ENCODE results near the gene MORF4L1. TPM values are rescaled to one million over a fixed set of nuclear protein-coding genes. Genes with fewer than 3 reads are reported as not detected.

The MORF4L1 gene
- total and polyA plus RNA-seq, 5 experiments from 2014 or later: 271 to 320 (median 298) TPM

GRCh38 chr15:78933187-78933822, 60.6 kb downstream of the MORF4L1 start:
- H3K27me3 Mint-ChIP-seq: peaks cover under 1 to 6% (median 4%) of the 10 kb centered on the region in 5 donors
- no peaks in the 10 kb centered on the region for H3K9me3 Mint-ChIP-seq
- H3K27ac Mint-ChIP-seq: peak overlapping the region in 2 of 10 donors; percentile 19 to 69
- POLR2A ChIA-PET: no interaction called here
- H3K36me3 Mint-ChIP-seq: peaks cover 0 to 2% (median 0%) of the 10 kb centered on the region in 3 donors
- ATAC-seq (no peak), DNase-seq (no peak)
- peaks cover 0 to 27% (median 4%) of the 10 kb centered on the region in 4 donors for H3K4me1 Mint-ChIP-seq
- no peak overlapping the region for H3K4me3 Mint-ChIP-seq

DNA sequence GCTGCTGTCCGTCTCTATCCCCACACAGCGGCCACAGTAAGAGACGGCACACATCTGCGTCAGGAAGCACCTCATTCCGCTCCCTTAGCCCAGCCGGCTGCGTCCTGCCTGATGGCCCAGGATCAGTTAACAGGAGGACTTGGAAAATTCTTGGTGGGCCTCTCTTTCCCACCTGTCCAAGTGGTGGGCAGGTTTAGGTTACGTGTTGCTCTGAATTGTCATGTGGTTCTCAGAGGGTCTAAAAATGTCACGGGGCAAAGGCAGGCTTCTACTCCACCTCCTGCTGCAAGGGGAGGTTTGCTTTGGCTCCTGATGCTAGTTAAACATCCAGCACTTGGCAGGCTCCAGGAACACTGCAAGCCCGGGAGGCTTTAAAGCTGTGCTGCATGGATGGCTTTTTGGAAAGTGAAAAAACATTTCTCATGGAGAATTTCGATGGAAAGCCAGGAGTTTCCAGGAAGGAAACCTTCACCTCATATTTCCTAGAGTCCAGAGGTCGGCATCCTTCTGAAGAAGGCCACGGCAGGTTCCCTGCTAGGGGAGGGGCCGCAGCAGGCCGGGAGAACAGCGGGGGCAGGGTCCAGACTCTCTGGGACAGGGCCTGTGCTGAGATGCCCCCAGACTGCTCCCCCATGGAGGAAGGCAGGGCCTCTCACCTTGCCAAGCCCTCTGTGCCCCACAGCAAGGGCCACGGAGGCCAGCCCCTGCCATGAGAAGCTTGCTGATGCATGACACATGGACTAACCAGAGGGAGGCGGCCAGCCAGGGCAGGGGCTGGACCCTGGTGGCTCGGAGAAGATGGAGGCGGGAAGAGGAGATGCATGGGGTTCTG, 61.3 kb downstream of the MORF4L1 start:
- H3K27me3 Mint-ChIP-seq: peaks cover 5 to 11% (median 8%) of the 10 kb centered on the region in 5 donors
- no peaks in the 10 kb centered on the region for H3K9me3 Mint-ChIP-seq
- no peak overlapping the region for H3K4me3 Mint-ChIP-seq
- peaks cover 0 to 34% (median 7%) of the 10 kb centered on the region in 4 donors for H3K4me1 Mint-ChIP-seq
- POLR2A ChIA-PET: no interaction called here
- ATAC-seq: no peak
- H3K36me3 Mint-ChIP-seq: peaks cover 0 to 2% (median 0%) of the 10 kb centered on the region in 3 donors
- DNase-seq: no peak
- no peak overlapping the region for H3K27ac Mint-ChIP-seq

DNA sequence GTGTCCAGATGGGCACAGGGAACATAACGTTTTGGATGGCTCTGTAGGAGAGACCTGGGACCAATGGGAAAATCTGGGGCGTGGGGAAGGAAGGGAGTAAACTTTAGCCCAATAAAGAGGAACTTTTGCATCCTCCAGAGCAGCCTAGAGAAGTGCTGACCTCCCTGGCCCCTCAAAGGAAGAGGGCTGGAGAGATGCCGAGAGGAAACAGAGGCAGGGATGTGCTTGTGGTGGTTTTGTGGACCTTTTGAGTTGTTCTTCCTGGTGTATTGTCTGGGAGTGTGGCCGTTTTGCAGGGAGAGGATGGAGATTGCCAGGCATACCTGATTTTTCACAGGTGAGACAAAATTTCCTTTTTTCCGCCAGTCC, 61.9 kb downstream of the MORF4L1 start:
- peaks cover 0 to 39% (median 9%) of the 10 kb centered on the region in 4 donors for H3K4me1 Mint-ChIP-seq
- H3K4me3 Mint-ChIP-seq: peak overlapping the region in 1 of 10 donors; percentile 48
- no peak for ATAC-seq

GRCh38 chr15:78937132-78937739, 64.5 kb downstream of the MORF4L1 start:
- H3K27me3 Mint-ChIP-seq: peaks cover 5 to 13% (median 8%) of the 10 kb centered on the region in 5 donors
- H3K27ac Mint-ChIP-seq: peak overlapping the region in 3 of 10 donors; percentile 46 to 58 (median 48)
- no peaks in the 10 kb centered on the region for H3K9me3 Mint-ChIP-seq
- DNase-seq: peak in 1 of 10 donors; percentile 36
- H3K4me1 Mint-ChIP-seq: peaks cover 0 to 45% (median 8%) of the 10 kb centered on the region in 4 donors
- ATAC-seq: peak in 1 of 2 donors; percentile 22
- peaks cover 0 to 2% (median 0%) of the 10 kb centered on the region in 3 donors for H3K36me3 Mint-ChIP-seq
- H3K4me3 Mint-ChIP-seq: peak overlapping the region in 1 of 10 donors; percentile 36
- POLR2A ChIA-PET: no interaction called here

More for the DNA sequence above, 61.9 kb downstream of the MORF4L1 start:
- peak overlapping the region in 1 of 10 donors; percentile 0 for H3K27ac Mint-ChIP-seq
- H3K36me3 Mint-ChIP-seq: peaks cover 0 to 2% (median 0%) of the 10 kb centered on the region in 3 donors
- H3K27me3 Mint-ChIP-seq: peaks cover 5 to 11% (median 8%) of the 10 kb centered on the region in 5 donors
- no peak for DNase-seq
- H3K9me3 Mint-ChIP-seq: no peaks in the 10 kb centered on the region
- POLR2A ChIA-PET: no interaction called here

DNA sequence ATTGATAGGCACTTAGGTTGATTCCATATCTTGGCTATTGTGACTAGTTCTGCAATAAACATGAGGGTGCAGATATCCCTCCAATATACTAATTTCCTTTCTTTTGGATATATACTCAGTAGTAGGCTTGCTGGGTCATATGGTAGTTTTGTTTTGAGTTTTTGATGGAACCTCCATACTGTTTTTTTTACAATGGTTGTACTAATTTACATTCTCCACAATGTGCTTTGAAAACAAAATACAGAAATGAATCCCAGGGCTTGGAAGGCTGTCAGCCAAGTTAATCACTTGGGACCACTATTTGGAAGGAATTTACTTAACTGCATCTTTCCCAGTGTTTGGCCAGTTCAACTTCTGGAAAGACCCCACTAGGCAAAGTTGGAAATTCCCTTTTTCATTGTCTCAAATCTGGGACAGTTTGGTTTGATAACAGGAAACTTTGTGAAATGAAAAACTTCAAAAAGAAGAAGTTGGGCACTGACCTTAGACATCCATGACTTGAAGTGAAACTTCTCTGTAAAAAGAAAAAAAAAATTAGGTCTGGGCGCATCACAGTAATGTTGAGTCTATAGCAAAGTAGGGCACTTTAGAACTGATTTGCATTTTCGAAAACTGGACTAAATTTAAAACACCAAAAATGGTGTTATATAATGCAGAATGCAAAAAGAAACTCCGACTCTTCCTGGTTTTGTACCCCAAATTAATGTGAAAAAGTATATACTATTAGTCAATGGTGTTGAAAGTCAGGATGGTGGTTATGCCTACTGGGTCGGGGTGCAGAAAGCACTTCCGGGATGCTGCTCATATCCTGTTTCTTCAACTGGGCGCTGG, 66.2 kb downstream of the MORF4L1 start:
- Mint-ChIP-seq H3K27me3 (peaks cover 5 to 17% (median 8%) of the 10 kb centered on the region in 5 donors), H3K4me3 (peak overlapping the region in 2 of 10 donors; percentile 36 to 52), H3K9me3 (no peaks in the 10 kb centered on the region), H3K27ac (peak overlapping the region in 1 of 10 donors; percentile 63), H3K4me1 (peaks cover 0 to 57% (median 8%) of the 10 kb centered on the region in 4 donors), H3K36me3 (peaks cover 0 to 2% (median 0%) of the 10 kb centered on the region in 3 donors)
- POLR2A ChIA-PET: no interaction called here
- peak in 1 of 2 donors; percentile 58 for ATAC-seq
- DNase-seq: peak in 1 of 10 donors; percentile 6

GRCh38 chr15:78942741-78943140, 70.1 kb downstream of the MORF4L1 start:
- H3K4me1 Mint-ChIP-seq: peaks cover 0 to 43% (median 10%) of the 10 kb centered on the region in 4 donors
- no peaks in the 10 kb centered on the region for H3K9me3 Mint-ChIP-seq
- H3K36me3 Mint-ChIP-seq: no peaks in the 10 kb centered on the region
- H3K4me3 Mint-ChIP-seq: peak overlapping the region in 1 of 10 donors; percentile 28
- no peak for DNase-seq
- H3K27ac Mint-ChIP-seq: peak overlapping the region in 2 of 10 donors; percentile 33 to 56
- peaks cover 4 to 19% (median 7%) of the 10 kb centered on the region in 5 donors for H3K27me3 Mint-ChIP-seq
- POLR2A ChIA-PET: no interaction called here
- ATAC-seq: no peak

GRCh38 chr15:78943692-78944091, 71.0 kb downstream of the MORF4L1 start:
- no peak for ATAC-seq
- peaks cover 0 to 34% (median 8%) of the 10 kb centered on the region in 4 donors for H3K4me1 Mint-ChIP-seq
- POLR2A ChIA-PET: no interaction called here
- H3K36me3 Mint-ChIP-seq: no peaks in the 10 kb centered on the region
- H3K9me3 Mint-ChIP-seq: no peaks in the 10 kb centered on the region
- H3K27ac Mint-ChIP-seq: peak overlapping the region in 1 of 10 donors; percentile 39
- no peak for DNase-seq
- H3K27me3 Mint-ChIP-seq: peaks cover 0 to 10% (median under 1%) of the 10 kb centered on the region in 5 donors
- H3K4me3 Mint-ChIP-seq: peak overlapping the region in 8 of 10 donors; percentile 18 to 80 (median 58)

DNA sequence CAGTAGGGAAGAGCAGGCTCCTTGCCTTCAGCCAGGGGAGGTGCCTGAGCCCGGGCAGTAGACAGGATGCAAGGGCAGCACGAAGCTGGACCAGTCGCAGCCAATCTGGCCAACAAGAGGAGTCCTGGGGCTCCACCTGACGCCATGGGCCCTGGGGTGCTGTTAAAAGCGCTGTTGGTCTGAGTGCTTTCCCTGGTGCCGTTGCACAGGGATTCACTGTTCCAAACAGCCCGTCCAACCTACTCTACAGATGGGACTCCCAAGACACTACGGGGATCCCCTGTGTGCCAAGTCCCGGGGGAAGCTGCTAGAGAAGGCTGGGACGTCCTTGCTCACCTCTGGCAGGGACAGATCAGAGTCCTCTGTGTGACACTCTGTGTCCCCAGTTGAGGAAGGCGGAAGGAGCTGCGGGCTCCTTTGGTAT, 71.5 kb downstream of the MORF4L1 start:
- no peak overlapping the region for H3K27ac Mint-ChIP-seq

GRCh38 chr15:78944669-78945407, 72.1 kb downstream of the MORF4L1 start, which contains the start of gene CTSH:
TSS of gene CTSH (minus strand) at chr15:78945046. CDS start at chr15:78944981, 65 bp downstream.
- Mint-ChIP-seq H3K27me3 (peaks cover 0 to 9% (median 0%) of the 10 kb centered on the region in 5 donors), H3K4me1 (peaks cover 0 to 24% (median 5%) of the 10 kb centered on the region in 4 donors), H3K4me3 (peak within 1 kb of the TSS; percentile 58 to 81 (median 75)), H3K27ac (peak within 1 kb of the TSS in 3 of 10 donors; percentile 43 to 70 (median 48)), H3K9me3 (no peaks in the 10 kb centered on the region), H3K36me3 (no peaks in the 10 kb centered on the region)
- peak; percentile 36 to 81 (median 63) for DNase-seq
- ATAC-seq: peak; percentile 84 to 91
- POLR2A ChIA-PET: no interaction called here

More for the DNA sequence above, 71.5 kb downstream of the MORF4L1 start:
- H3K4me3 Mint-ChIP-seq: peak overlapping the region; percentile 54 to 81 (median 74)
- H3K9me3 Mint-ChIP-seq: no peaks in the 10 kb centered on the region
- H3K27me3 Mint-ChIP-seq: peaks cover 0 to 9% (median 0%) of the 10 kb centered on the region in 5 donors
- peaks cover 0 to 29% (median 6%) of the 10 kb centered on the region in 4 donors for H3K4me1 Mint-ChIP-seq
- DNase-seq: no peak
- POLR2A ChIA-PET: no interaction called here
- peak in 1 of 2 donors; percentile 17 for ATAC-seq
- no peaks in the 10 kb centered on the region for H3K36me3 Mint-ChIP-seq

- DNase-seq (no peak), ATAC-seq (no peak)
- Mint-ChIP-seq H3K4me3 (peak overlapping the region in 6 of 10 donors; percentile 19 to 65 (median 44)), H3K9me3 (no peaks in the 10 kb centered on the region), H3K36me3 (no peaks in the 10 kb centered on the region), H3K27ac (no peak overlapping the region), H3K27me3 (peaks cover 0 to 9% (median 0%) of the 10 kb centered on the region in 5 donors), H3K4me1 (peaks cover 2 to 26% (median 8%) of the 10 kb centered on the region in 4 donors)
- POLR2A ChIA-PET: interaction anchor here (1.0 kb wide), 1 partner anchor 10 kb away, joined by 5 read pairs; no protein-coding TSS in a partner anchor
Measured at GRCh38 chr15:78946493-78946892, 73.8 kb downstream of the MORF4L1 start.

DNA sequence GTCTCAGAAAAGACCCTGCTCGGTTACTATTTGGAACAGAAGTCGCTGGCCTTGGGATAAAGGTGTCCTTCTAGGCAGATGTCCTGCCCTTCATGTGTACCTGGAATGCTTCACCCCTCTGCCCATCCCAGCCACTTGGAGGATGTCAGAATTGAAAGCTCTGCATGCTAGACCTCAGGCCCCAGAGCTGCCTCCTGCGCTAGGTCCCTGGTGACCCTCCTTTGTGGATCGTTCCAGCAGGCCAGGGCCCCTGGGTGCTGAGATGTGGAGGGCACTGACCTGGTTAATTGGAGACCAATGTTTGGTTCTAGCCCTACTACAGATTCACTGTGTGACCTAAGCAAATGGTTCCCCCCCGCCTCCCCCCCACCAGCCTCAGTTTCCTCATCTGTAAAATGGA, 74.8 kb downstream of the MORF4L1 start:
- H3K27me3 Mint-ChIP-seq: peaks cover 0 to 9% (median 0%) of the 10 kb centered on the region in 5 donors
- peak overlapping the region in 1 of 10 donors; percentile 28 for H3K4me3 Mint-ChIP-seq
- DNase-seq (no peak), ATAC-seq (no peak)
- H3K4me1 Mint-ChIP-seq: peaks cover 6 to 24% (median 11%) of the 10 kb centered on the region in 4 donors
- H3K36me3 Mint-ChIP-seq: no peaks in the 10 kb centered on the region
- peaks cover 0 to 1% (median 0%) of the 10 kb centered on the region in 9 donors for H3K9me3 Mint-ChIP-seq
- H3K27ac Mint-ChIP-seq: no peak overlapping the region
- POLR2A ChIA-PET: no interaction called here

Measured in naive thymus-derived CD8-positive, alpha-beta T cell (primary cell).